A673 (cell line): ENCODE results near the gene RPS6KB1. TPM values are rescaled to one million over a fixed set of nuclear protein-coding genes. Genes with fewer than 3 reads are reported as not detected.

Experiments
- Bru-seq: library from RNA; stranded (reverse); fragments of 400-500 nt; gene quantifications from one replicate; lab custom pipeline; 2021; lab: Mats Ljungman, UMichigan
- BruChase-seq, 2 experiments: library from RNA; stranded (reverse); fragments of 400-500 nt; gene quantifications; one replicate each; lab custom pipeline; 2021; lab: Mats Ljungman, UMichigan
- BruUV-seq: library from RNA; stranded (reverse); fragments of 400-500 nt; replicated peaks from 2 replicates; lab custom pipeline; 2021; lab: Mats Ljungman, UMichigan
- CTCF ChIA-PET: fragments of 300-600 bp; sonication (Branson Sonifier 250); formaldehyde crosslinking; loops from one replicate; lab custom pipeline; 2022; ENCODE audit warnings: antibody characterized with exemption; lab: Charles Lee
- POLR2A ChIA-PET: fragments of 300-600 bp; sonication (Branson Sonifier 250); formaldehyde crosslinking; loops from one replicate; lab custom pipeline; 2022; ENCODE audit warnings: antibody characterized with exemption; ENCODE audit not compliant: low non-redundant PET; lab: Charles Lee
- DNase-seq: peaks from one replicate; pipeline ENCODE4 v3.0.0-alpha.2; 2015; ENCODE audit warnings: low spot score
- H3K27ac ChIP-seq: fragments of 200-600 bp; sonication (generic); 2 replicates; pipeline ENCODE4 v1.5.1; 2016; ENCODE audit warnings: mixed run types, low read depth, mild to moderate bottlenecking, mixed read lengths, antibody characterized with exemption, low read length; ENCODE audit not compliant: poor library complexity, severe bottlenecking
- H3K27me3 ChIP-seq: fragments of 200-600 bp; sonication (generic); replicated peaks from 2 replicates; pipeline ENCODE4 v1.6.1; 2017; ENCODE audit warnings: mixed run types, low read depth, mild to moderate bottlenecking, mixed read lengths, antibody characterized with exemption, low read length; ENCODE audit not compliant: insufficient read depth, poor library complexity
- H3K36me3 ChIP-seq: fragments of 200-600 bp; sonication (generic); 2 replicates; pipeline ENCODE4 v1.6.1; 2016; ENCODE audit warnings: mixed run types, mild to moderate bottlenecking, mixed read lengths, antibody characterized with exemption, low read length; ENCODE audit not compliant: insufficient read depth, poor library complexity, severe bottlenecking
- H3K4me1 ChIP-seq: fragments of 200-600 bp; sonication (generic); 2 replicates; pipeline ENCODE4 v1.6.1; 2017; ENCODE audit warnings: mixed run types, mild to moderate bottlenecking, mixed read lengths, antibody characterized with exemption, low read length; ENCODE audit not compliant: insufficient read depth, poor library complexity, severe bottlenecking
- H3K4me3 ChIP-seq: fragments of 200-600 bp; sonication (generic); 2 replicates; pipeline ENCODE4 v1.5.1; 2016; ENCODE audit warnings: low read depth, mixed run types, mild to moderate bottlenecking, mixed read lengths, low read length; ENCODE audit not compliant: poor library complexity, severe bottlenecking
- H3K9me3 ChIP-seq: fragments of 200-600 bp; sonication (generic); 2 replicates; pipeline ENCODE4 v1.6.1; 2016; ENCODE audit warnings: mixed run types, low read depth, mild to moderate bottlenecking, mixed read lengths, antibody characterized with exemption, low read length; ENCODE audit not compliant: poor library complexity, severe bottlenecking
- EZH2 ChIP-seq: fragments of 200-600 bp; sonication (generic); IDR thresholded peaks from 2 replicates; pipeline ENCODE4 v1.6.1; 2017; ENCODE audit warnings: borderline replicate concordance, low read depth, mild to moderate bottlenecking, mixed read lengths, antibody characterized with exemption, low read length; ENCODE audit not compliant: poor library complexity, severe bottlenecking
- intact Hi-C: fragments of 100-400 bp; cut with micrococcal nuclease; formaldehyde crosslinking; loops from one replicate; pipeline ENCODE4 v1.10.0; 2022; ENCODE audit not compliant: unreplicated experiment
- long read RNA-seq: library from polyadenylated mRNA; stranded (forward); transcript quantifications from one replicate; pipeline ENCODE4 v2.0.0, GENCODE V29; 2022
- total RNA-seq: library from RNA; stranded (reverse); gene quantifications from 2 replicates; pipeline ENCODE4 v1.2.3, GENCODE V29; 2021
- TF ChIP-seq, protein P1 (sequence below): fragments of 300-800, 200-600 bp; sonication (generic); conservative IDR thresholded peaks from 2 replicates; pipeline ENCODE4 v1.5.1; 2017; ENCODE audit warnings: low read depth, mild to moderate bottlenecking, antibody characterized with exemption, low read length, moderate library complexity, mixed read lengths

RPS6KB1 gene
- total RNA-seq (56.4 and 56.5 TPM in 2 replicates), Bru-seq, nascent RNA (percentile 83 among the genes with signal in this experiment), BruChase-seq, experiment 1, labeled RNA remaining after a 2-hour chase (percentile 91 among the genes with signal in this experiment), BruChase-seq, experiment 2, labeled RNA remaining after a 6-hour chase (percentile 89 among the genes with signal in this experiment)
- long read RNA-seq, full-length matches to known transcripts: 73 of 106 reads
- long read RNA-seq, partial matches to known transcripts: 5 of 106 reads
- long read RNA-seq, other reads (novel, unspliced or antisense): 28 of 106 reads

DNA sequence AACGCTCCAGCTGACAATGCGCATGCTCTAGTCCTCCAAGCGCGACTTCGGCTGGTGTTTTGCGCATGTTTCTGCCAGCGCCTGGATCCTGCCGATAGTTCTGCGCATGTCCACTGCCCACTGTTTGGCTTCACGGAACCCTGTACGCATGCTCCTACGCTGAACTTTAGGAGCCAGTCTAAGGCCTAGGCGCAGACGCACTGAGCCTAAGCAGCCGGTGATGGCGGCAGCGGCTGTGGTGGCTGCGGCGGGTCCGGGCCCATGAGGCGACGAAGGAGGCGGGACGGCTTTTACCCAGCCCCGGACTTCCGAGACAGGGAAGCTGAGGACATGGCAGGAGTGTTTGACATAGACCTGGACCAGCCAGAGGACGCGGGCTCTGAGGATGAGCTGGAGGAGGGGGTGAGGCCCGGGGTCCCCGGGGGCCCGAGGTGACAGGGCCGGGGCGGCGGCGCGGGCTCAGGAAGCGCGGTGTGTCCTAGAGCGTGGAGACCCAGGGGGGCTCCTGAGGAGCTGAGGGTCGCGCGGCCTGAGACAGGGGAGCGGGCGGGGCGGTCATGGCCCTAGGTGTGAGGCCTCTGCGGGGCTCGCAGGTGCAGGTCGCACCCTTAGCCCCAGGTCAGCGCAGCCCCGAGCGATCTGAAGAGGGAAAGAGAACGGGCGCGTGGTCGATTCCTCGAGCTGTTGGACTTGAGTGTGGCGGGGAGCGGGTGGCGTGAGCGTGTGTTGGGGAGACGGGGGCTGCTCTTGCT lies at the start of gene RPS6KB1, which contains the start of gene TUBD1:
RPS6KB1 (plus strand) TSS at position 198 of the 752 bp plus-strand sequence; CDS start at position 262, 64 bp downstream.
TUBD1 (minus strand) TSS at position 20 of the 752 bp plus-strand sequence. CDS start 1,941 bp downstream, outside the sequence.
- Histone ChIP-seq H3K9me3 (no peaks in the 10 kb centered on the region), H3K27ac (peak within 1 kb of the TSS; percentile 86), H3K27me3 (no peaks in the 10 kb centered on the region), H3K36me3 (peaks cover 3% of the 10 kb centered on the region), H3K4me1 (peaks cover 4% of the 10 kb centered on the region), H3K4me3 (peak within 1 kb of the TSS; percentile 82)
- intact Hi-C loops: no loop called here
- POLR2A ChIA-PET: no interaction called here
- CTCF ChIA-PET: interaction anchor here (1.0 kb wide), 2 partner anchors 34 to 144 kb away, joined by 3 read pairs; no protein-coding TSS in a partner anchor
- BruUV-seq: no TSS peak
- peak; percentile 99 for DNase-seq
- TF ChIP-seq EZH2: no peak
- TF ChIP-seq, protein P1, sequence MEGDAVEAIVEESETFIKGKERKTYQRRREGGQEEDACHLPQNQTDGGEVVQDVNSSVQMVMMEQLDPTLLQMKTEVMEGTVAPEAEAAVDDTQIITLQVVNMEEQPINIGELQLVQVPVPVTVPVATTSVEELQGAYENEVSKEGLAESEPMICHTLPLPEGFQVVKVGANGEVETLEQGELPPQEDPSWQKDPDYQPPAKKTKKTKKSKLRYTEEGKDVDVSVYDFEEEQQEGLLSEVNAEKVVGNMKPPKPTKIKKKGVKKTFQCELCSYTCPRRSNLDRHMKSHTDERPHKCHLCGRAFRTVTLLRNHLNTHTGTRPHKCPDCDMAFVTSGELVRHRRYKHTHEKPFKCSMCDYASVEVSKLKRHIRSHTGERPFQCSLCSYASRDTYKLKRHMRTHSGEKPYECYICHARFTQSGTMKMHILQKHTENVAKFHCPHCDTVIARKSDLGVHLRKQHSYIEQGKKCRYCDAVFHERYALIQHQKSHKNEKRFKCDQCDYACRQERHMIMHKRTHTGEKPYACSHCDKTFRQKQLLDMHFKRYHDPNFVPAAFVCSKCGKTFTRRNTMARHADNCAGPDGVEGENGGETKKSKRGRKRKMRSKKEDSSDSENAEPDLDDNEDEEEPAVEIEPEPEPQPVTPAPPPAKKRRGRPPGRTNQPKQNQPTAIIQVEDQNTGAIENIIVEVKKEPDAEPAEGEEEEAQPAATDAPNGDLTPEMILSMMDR: no peak

DNA sequence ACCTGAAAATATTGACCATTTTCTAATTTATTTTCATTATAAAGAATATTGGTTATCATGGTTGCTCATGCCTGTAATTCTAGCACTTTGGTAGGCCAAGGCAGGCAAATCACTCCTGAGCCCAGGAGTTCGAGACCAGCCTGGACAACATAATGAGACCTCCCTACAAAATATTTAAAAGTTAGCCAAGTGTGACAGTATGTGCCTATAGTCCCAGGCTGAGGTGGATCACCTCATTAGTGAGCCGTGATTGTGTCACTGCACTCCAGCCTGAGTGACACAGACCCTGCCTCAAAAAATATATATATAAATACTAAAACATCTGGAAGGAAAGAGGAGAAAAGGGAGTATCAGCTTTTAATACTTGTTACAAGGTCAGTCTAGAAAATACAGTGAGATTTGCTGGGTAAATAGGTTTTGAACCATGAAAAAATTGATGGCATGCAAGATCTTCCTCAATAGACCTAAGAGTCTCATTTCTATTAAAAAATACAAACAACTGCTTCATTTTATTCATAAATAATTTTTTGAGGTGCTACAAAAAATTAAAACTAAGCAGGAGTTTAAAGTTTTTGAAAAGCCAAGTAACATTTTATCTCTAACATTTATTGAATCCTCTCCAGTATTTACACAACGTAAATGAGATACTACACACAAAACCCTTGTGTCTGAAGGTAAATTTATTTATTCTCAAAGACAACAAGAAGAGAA lies 47.9 kb upstream of the RPS6KB1 start:
- no peak for DNase-seq
- Histone ChIP-seq H3K36me3 (peaks cover 9% of the 10 kb centered on the region), H3K4me3 (no peak overlapping the region), H3K9me3 (no peaks in the 10 kb centered on the region), H3K4me1 (peaks cover 21% of the 10 kb centered on the region), H3K27ac (peak overlapping the region; percentile 32), H3K27me3 (no peaks in the 10 kb centered on the region)
- TF ChIP-seq, protein P1: no peak
- TF ChIP-seq EZH2: no peak
- ChIA-PET CTCF (no interaction called here), POLR2A (interaction anchor here (0.7 kb wide), 1 partner anchor 393 kb away, joined by 3 read pairs; no protein-coding TSS in a partner anchor)
- intact Hi-C loops: no loop called here
- no TSS peak for BruUV-seq
